HepG2 (cell line): ENCODE results near the gene PIGK. TPM values are rescaled to one million over a fixed set of nuclear protein-coding genes. Genes with fewer than 3 reads are reported as not detected.

Experiments used
- ATAC-seq: fragments of 200-7000 bp; cut with Tn5 transposase; 3 replicates; pipeline ENCODE4 v1.9.1; 2020; ENCODE audit warnings: mild to moderate bottlenecking, moderate library complexity
- BruUV-seq: library from RNA; stranded (reverse); fragments of 400-500 nt; replicated peaks from 2 replicates; lab custom pipeline; 2021; lab: Mats Ljungman, UMichigan
- CTCF ChIA-PET: fragments of 300-600 bp; formaldehyde crosslinking; extraction: SDS; loops from one replicate; lab custom pipeline; 2021; ENCODE audit warnings: low total read pairs, inconsistent platforms, low intra/inter-chr PET ratio; lab: Yijun Ruan, JAX
- POLR2A ChIA-PET: fragments of 350-600 bp; sonication (Branson Sonifier 250); formaldehyde crosslinking; loops from one replicate; lab custom pipeline; 2020; ENCODE audit warnings: antibody characterized with exemption, inconsistent platforms; lab: Yijun Ruan, JAX
- DNase-seq: peaks from one replicate; pipeline ENCODE4 v3.0.0-alpha.2; 2015; ENCODE audit warnings: low spot score
- FAIRE-seq: peaks from 3 replicates; lab custom pipeline; 2011; peaks lifted over from hg19 to GRCh38; lab: Jason Lieb, UNC
- H2AFZ ChIP-seq: one replicate; pipeline ENCODE4 v1.6.1; 2011; ENCODE audit warnings: low read length, inconsistent platforms
- H3K27ac ChIP-seq: fragments of 300-600 bp; 3 replicates; pipeline ENCODE4 v1.8.0; 2011; ENCODE audit warnings: mixed run types, mild to moderate bottlenecking, mixed read lengths, low read length, inconsistent platforms; ENCODE audit not compliant: insufficient read depth; ENCODE audit errors: extremely low read length
- H3K27me3 ChIP-seq, 2 experiments: fragments of 200-600 bp in 1 of 2; 2 replicates in 1 of 2; 3 replicates in 1 of 2; pipeline versions ENCODE4 v1.6.0 to v1.8.0; 2011; ENCODE audit warnings: low read length in 2 of 2, mild to moderate bottlenecking in 2 of 2, moderate library complexity in 2 of 2, inconsistent platforms in 1 of 2; ENCODE audit not compliant: insufficient read depth in 2 of 2, control insufficient read depth in 1 of 2
- H3K36me3 ChIP-seq, 2 experiments: fragments of 200-600 bp in 1 of 2; replicated peaks in 1 of 2; 2 replicates in 1 of 2; 3 replicates in 1 of 2; pipeline versions ENCODE4 v1.5.1 to v1.8.0; 2011; ENCODE audit warnings: low read length in 2 of 2, inconsistent platforms in 1 of 2; ENCODE audit not compliant: insufficient read depth in 2 of 2, control insufficient read depth in 1 of 2
- H3K4me1 ChIP-seq: 2 replicates; pipeline ENCODE4 v1.5.1; 2012; ENCODE audit warnings: low read length, inconsistent platforms; ENCODE audit not compliant: insufficient read depth
- H3K4me2 ChIP-seq: 2 replicates; pipeline ENCODE4 v1.6.0; 2011; ENCODE audit warnings: low read depth, low read length, inconsistent platforms
- H3K4me3 ChIP-seq, 3 experiments: fragments of 200-600 bp in 1 of 3; sonication (generic), shearing (Covaris generic) in 1 of 3; replicated peaks in 1 of 3; 2 replicates each; pipeline ENCODE4 v1.5.1; 2011 to 2016; ENCODE audit warnings: low read length in 3 of 3, inconsistent platforms in 2 of 3, low read depth in 2 of 3, mild to moderate bottlenecking in 2 of 3, control low read depth in 1 of 3, mixed read lengths in 1 of 3; ENCODE audit not compliant: insufficient read depth in 1 of 3
- H3K79me2 ChIP-seq: one replicate; pipeline ENCODE4 v1.6.1; 2011; ENCODE audit warnings: low read length, inconsistent platforms; ENCODE audit not compliant: insufficient read depth
- H3K9ac ChIP-seq: 2 replicates; pipeline ENCODE4 v1.6.0; 2011; ENCODE audit warnings: mild to moderate bottlenecking, low read depth, low read length, inconsistent platforms; ENCODE audit not compliant: insufficient read depth
- H3K9me3 ChIP-seq: 2 replicates; pipeline ENCODE4 v1.5.1; 2012; ENCODE audit warnings: mild to moderate bottlenecking, low read length
- H4K20me1 ChIP-seq: 2 replicates; pipeline ENCODE4 v1.6.0; 2011; ENCODE audit warnings: inconsistent platforms, mild to moderate bottlenecking, low read length, moderate library complexity; ENCODE audit not compliant: insufficient read depth
- ATF5 ChIP-seq: sonication (generic); formaldehyde crosslinking; IDR thresholded peaks from 2 replicates; pipeline ENCODE4 v1.4.0; 2020; ENCODE audit warnings: mild to moderate bottlenecking, low read depth, missing genetic modification reagents
- DPF2 ChIP-seq: sonication (generic); formaldehyde crosslinking; IDR thresholded peaks from 2 replicates; pipeline ENCODE4 v1.4.0; 2020; ENCODE audit warnings: mild to moderate bottlenecking, low read depth, missing genetic modification reagents, borderline replicate concordance
- FOXO1 ChIP-seq: sonication (generic); formaldehyde crosslinking; IDR thresholded peaks from 2 replicates; pipeline ENCODE4 v1.4.0; 2020; ENCODE audit warnings: missing genetic modification reagents
- HDAC1 ChIP-seq: sonication (generic); formaldehyde crosslinking; IDR thresholded peaks from 2 replicates; pipeline ENCODE4 v1.5.1; 2020; ENCODE audit warnings: mild to moderate bottlenecking, missing genetic modification reagents
- HMGA1 ChIP-seq: sonication (generic); formaldehyde crosslinking; conservative IDR thresholded peaks from 2 replicates; pipeline ENCODE4 v1.4.0; 2020; ENCODE audit warnings: missing genetic modification reagents
- PBX2 ChIP-seq: IDR thresholded peaks from 2 replicates; pipeline ENCODE4 v1.6.1; 2016; ENCODE audit warnings: control low read depth
- SIN3A ChIP-seq: IDR thresholded peaks from 2 replicates; pipeline ENCODE4 v1.6.1; 2011; ENCODE audit warnings: low read depth, mild to moderate bottlenecking, control low read depth, low read length, borderline replicate concordance
- SRY ChIP-seq: sonication (generic); formaldehyde crosslinking; IDR thresholded peaks from 2 replicates; pipeline ENCODE4 v1.8.0; 2022; ENCODE audit warnings: mild to moderate bottlenecking, missing genetic modification reagents
- TOPORS ChIP-seq: sonication (generic); formaldehyde crosslinking; IDR thresholded peaks from 2 replicates; pipeline ENCODE4 v1.8.0; 2023; ENCODE audit warnings: mild to moderate bottlenecking, missing genetic modification reagents
- ZNF362 ChIP-seq: sonication (generic); formaldehyde crosslinking; IDR thresholded peaks from 2 replicates; pipeline ENCODE4 v1.4.0; 2020; ENCODE audit warnings: missing genetic modification reagents, mild to moderate bottlenecking, borderline replicate concordance
- WGBS: methylation state at CpG from one replicate; pipeline ENCODE4 v1.1.6; 2017; ENCODE audit warnings: low lambda C conversion rate; 5-methylcytosine and 5-hydroxymethylcytosine counted together
- in situ Hi-C: cut with HindIII; loops from 2 replicates; pipeline ENCODE4 v1.10.0; 2017; ENCODE audit warnings: low pct_unique_long_range_greater_than_20kb; ENCODE audit not compliant: extremely low pct_ligation_motif_present
- intact Hi-C: fragments of 100-400 bp; cut with micrococcal nuclease; formaldehyde crosslinking; loops from one replicate; pipeline ENCODE4 v1.10.0; 2022; ENCODE audit not compliant: unreplicated experiment
- polyA plus RNA-seq, 8 experiments: library from polyadenylated mRNA; depleted of rRNA in 3 of 8; stranded (reverse) in 7 of 8; unstranded in 1 of 8; fragments of >200 nt; fragmentation: Illumina TruSeq in 4 of 8; extraction: Trizol in 4 of 8; gene quantifications; 2 replicates each; pipeline versions ENCODE4 v1.2.1 to v1.2.3, GENCODE V29; 2011 to 2016; ENCODE audit warnings: low read depth in 4 of 8, missing spikeins in 1 of 8, mixed read lengths in 1 of 8; ENCODE audit not compliant: insufficient read depth in 1 of 8
- total RNA-seq, 5 experiments: library from RNA; depleted of rRNA; stranded (reverse); fragments of >200 nt; fragmentation: Illumina TruSeq; extraction: Trizol; gene quantifications; 2 replicates each; pipeline ENCODE4 v1.2.3, GENCODE V29; 2016; ENCODE audit warnings: low read depth in 1 of 5

Gene PIGK
- total and polyA plus RNA-seq, 2 of the 13 experiments (the other 11 are each of a cell fraction or from before 2014, with no cell fraction given), result 14.7 to 38.5 TPM

- Histone ChIP-seq H4K20me1 (no peaks in the 10 kb centered on the region), H3K36me3 (no peaks in the 10 kb centered on the region), H3K4me3 (no peak overlapping the region), H2AFZ (no peak overlapping the region), H3K9ac (no peak overlapping the region), H3K9me3 (no peaks in the 10 kb centered on the region), H3K4me2 (no peak overlapping the region), H3K27me3 (no peaks in the 10 kb centered on the region; a peak in 1 of 5 replicates), H3K27ac (no peak overlapping the region), H3K4me1 (no peaks in the 10 kb centered on the region), H3K79me2 (no peaks in the 10 kb centered on the region)
- in situ Hi-C loops (no loop called here), intact Hi-C loops (no loop called here)
- WGBS, result 10% methylated on average over 3 of the region's 3 CpGs
- DNase-seq (no peak), FAIRE-seq (no peak), ATAC-seq (no peak)
- BruUV-seq, result no TSS peak
- CTCF ChIA-PET, result no interaction called here
- TF ChIP-seq TOPORS (CRISPR knock-in tag), result no peak
- TF ChIP-seq HMGA1 (CRISPR knock-in tag), result no peak
- TF ChIP-seq HDAC1 (CRISPR knock-in tag), result no peak
- POLR2A ChIA-PET, result no interaction called here
These were observed 171.1 kb downstream of the PIGK start for GRCh38 chr1:77047978-77048614.

- H3K9ac ChIP-seq, result no peak overlapping the region
- WGBS, result 14% methylated on average over 1 of the region's 1 CpG
- intact Hi-C loops, result no loop called here
- no peak for TF ChIP-seq ATF5 (CRISPR knock-in tag)
- TF ChIP-seq ZNF362, result no peak
- no peak for TF ChIP-seq FOXO1 (CRISPR knock-in tag)
- TF ChIP-seq SRY (CRISPR knock-in tag), result no peak
- TF ChIP-seq PBX2 (CRISPR knock-in tag), result no peak
- no peak for TF ChIP-seq DPF2 (CRISPR knock-in tag)
- TF ChIP-seq SIN3A, result no peak
These were observed 171.7 kb downstream of the PIGK start for GRCh38 chr1:77047575-77047974.

More at GRCh38 chr1:77047575-77047974, 171.7 kb downstream of the PIGK start:
- Histone ChIP-seq H3K4me1 (no peaks in the 10 kb centered on the region), H3K27me3 (no peaks in the 10 kb centered on the region; a peak in 1 of 5 replicates), H4K20me1 (no peaks in the 10 kb centered on the region), H3K4me2 (no peak overlapping the region), H2AFZ (no peak overlapping the region), H3K27ac (no peak overlapping the region), H3K36me3 (no peaks in the 10 kb centered on the region), H3K79me2 (no peaks in the 10 kb centered on the region), H3K9me3 (no peaks in the 10 kb centered on the region), H3K4me3 (no peak overlapping the region)
- ATAC-seq (no peak), DNase-seq (no peak), FAIRE-seq (no peak)
- CTCF ChIA-PET, result no interaction called here
- BruUV-seq, result no TSS peak
- POLR2A ChIA-PET, result no interaction called here
- in situ Hi-C loops, result no loop called here
